ENCODE results near the gene NCAPG. TPM values are rescaled to one million over a fixed set of nuclear protein-coding genes. Genes with fewer than 3 reads are reported as not detected.

The NCAPG gene
- total and polyA plus RNA-seq, 2 of the 4 experiments (the other 2 are of a cell fraction), result 10.9 to 26.7 TPM

DNA sequence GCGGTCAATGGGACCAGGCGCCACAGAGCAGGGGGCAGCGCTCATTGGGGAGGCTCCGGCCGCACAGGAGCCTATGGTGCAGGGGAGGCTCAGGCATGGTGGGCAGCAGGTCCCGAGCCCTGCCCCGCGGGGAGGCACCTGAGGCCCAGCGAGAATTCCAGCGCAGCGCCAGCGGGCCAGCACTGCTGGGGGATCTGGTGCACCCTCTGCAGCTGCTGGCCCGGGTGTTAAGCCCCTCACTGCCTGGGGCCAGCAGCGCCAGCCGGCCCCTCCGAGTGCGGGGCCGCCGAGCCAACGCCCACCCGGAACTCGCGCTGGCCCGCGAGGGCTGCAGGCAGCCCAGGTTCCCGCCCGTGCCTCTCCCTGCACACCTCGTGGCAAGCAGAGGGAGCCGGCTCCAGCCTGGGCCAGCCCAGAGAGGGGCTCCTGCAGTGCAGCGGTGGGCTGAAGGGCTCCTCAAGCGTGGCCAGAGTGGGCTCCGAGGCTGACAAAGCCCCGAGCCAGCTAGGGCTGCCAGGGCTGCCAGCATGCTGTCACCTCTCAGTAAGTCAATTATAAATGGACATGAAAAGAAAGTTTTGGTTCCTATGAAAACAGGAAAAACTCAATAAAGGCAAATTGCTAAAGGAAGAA, 43.8 kb upstream of the NCAPG start:
- no peak overlapping the region for H3K4me3 ChIP-seq (ENCODE audit: insufficient read depth, low read depth, low read length)
- H3K79me1 ChIP-seq (ENCODE audit: low read depth in 1 of 2, low read length in 2 of 2), result no peaks in the 10 kb centered on the region
- H2BK5ac ChIP-seq (ENCODE audit: low read depth, low read length, poor library complexity, severe bottlenecking), result no peak overlapping the region
- H2AFZ ChIP-seq (replicated peaks; ENCODE audit: low read length, poor library complexity), result no peak overlapping the region
- H3K36me3 ChIP-seq (ENCODE audit: control insufficient read depth, insufficient read depth, low read length), result no peaks in the 10 kb centered on the region
- H3K27me3 ChIP-seq (ENCODE audit: control insufficient read depth, insufficient read depth, low read length), result no peaks in the 10 kb centered on the region
- ChIA-PET CTCF (no interaction called here), POLR2A (ENCODE audit: unreplicated experiment) (no interaction called here)
- H3K56ac ChIP-seq (ENCODE audit: extremely low read depth, insufficient read depth, low read length), result no peak overlapping the region
- H3K9me3 ChIP-seq (ENCODE audit: control insufficient read depth, insufficient read depth, low read length), result no peaks in the 10 kb centered on the region
- H2BK120ac ChIP-seq (ENCODE audit: low read depth, low read length), result no peak overlapping the region
- TF ChIP-seq, protein P1, sequence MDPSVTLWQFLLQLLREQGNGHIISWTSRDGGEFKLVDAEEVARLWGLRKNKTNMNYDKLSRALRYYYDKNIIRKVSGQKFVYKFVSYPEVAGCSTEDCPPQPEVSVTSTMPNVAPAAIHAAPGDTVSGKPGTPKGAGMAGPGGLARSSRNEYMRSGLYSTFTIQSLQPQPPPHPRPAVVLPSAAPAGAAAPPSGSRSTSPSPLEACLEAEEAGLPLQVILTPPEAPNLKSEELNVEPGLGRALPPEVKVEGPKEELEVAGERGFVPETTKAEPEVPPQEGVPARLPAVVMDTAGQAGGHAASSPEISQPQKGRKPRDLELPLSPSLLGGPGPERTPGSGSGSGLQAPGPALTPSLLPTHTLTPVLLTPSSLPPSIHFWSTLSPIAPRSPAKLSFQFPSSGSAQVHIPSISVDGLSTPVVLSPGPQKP (IDR thresholded peaks at IDR 0.05; ENCODE audit: borderline replicate concordance, low read depth, low read length), result no peak
- TF ChIP-seq FOS (IDR thresholded peaks at IDR 0.05; ENCODE audit: low read depth, low read length), result no peak
- TF ChIP-seq RCOR1 (IDR thresholded peaks at IDR 0.05; ENCODE audit: insufficient replicate concordance, low read length), result no peak
- no peak for TF ChIP-seq RFX5 (IDR thresholded peaks at IDR 0.05; ENCODE audit: low read depth, low read length)
- TF ChIP-seq BHLHE40 (IDR thresholded peaks at IDR 0.05; ENCODE audit: low read depth, low read length), result no peak
- TF ChIP-seq, protein P2, sequence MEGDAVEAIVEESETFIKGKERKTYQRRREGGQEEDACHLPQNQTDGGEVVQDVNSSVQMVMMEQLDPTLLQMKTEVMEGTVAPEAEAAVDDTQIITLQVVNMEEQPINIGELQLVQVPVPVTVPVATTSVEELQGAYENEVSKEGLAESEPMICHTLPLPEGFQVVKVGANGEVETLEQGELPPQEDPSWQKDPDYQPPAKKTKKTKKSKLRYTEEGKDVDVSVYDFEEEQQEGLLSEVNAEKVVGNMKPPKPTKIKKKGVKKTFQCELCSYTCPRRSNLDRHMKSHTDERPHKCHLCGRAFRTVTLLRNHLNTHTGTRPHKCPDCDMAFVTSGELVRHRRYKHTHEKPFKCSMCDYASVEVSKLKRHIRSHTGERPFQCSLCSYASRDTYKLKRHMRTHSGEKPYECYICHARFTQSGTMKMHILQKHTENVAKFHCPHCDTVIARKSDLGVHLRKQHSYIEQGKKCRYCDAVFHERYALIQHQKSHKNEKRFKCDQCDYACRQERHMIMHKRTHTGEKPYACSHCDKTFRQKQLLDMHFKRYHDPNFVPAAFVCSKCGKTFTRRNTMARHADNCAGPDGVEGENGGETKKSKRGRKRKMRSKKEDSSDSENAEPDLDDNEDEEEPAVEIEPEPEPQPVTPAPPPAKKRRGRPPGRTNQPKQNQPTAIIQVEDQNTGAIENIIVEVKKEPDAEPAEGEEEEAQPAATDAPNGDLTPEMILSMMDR (conservative IDR thresholded peaks at IDR 0.05; ENCODE audit: low read depth, low read length), result no peak
- no peak for TF ChIP-seq SMC3 (IDR thresholded peaks at IDR 0.05; ENCODE audit: low read depth, low read length)
- no peak for TF ChIP-seq CHD1 (IDR thresholded peaks at IDR 0.05; ENCODE audit: low read depth, low read length)
- no peak for TF ChIP-seq RAD21 (IDR thresholded peaks at IDR 0.05; ENCODE audit: low read length)
- no peak for TF ChIP-seq NFE2L2 (IDR thresholded peaks at IDR 0.05; ENCODE audit: low read depth, low read length)
- no peak for TF ChIP-seq MXI1 (IDR thresholded peaks at IDR 0.05; ENCODE audit: borderline replicate concordance, low read depth, low read length)
- TF ChIP-seq MAFK (IDR thresholded peaks at IDR 0.05; ENCODE audit: low read depth, low read length), result no peak
- no peak for TF ChIP-seq MAZ (IDR thresholded peaks at IDR 0.05; ENCODE audit: borderline replicate concordance, low read depth, low read length)
- TF ChIP-seq, protein P3, sequence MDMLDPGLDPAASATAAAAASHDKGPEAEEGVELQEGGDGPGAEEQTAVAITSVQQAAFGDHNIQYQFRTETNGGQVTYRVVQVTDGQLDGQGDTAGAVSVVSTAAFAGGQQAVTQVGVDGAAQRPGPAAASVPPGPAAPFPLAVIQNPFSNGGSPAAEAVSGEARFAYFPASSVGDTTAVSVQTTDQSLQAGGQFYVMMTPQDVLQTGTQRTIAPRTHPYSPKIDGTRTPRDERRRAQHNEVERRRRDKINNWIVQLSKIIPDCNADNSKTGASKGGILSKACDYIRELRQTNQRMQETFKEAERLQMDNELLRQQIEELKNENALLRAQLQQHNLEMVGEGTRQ (IDR thresholded peaks at IDR 0.05; ENCODE audit: low read depth, low read length), result no peak
- no peak for TF ChIP-seq CEBPB (IDR thresholded peaks at IDR 0.05; ENCODE audit: low read depth, low read length)
- no peak for TF ChIP-seq POLR2A (IDR thresholded peaks at IDR 0.05; ENCODE audit: low read depth, low read length)
- H3K4me2 ChIP-seq (ENCODE audit: low read depth, low read length), result no peak overlapping the region
- no peak overlapping the region for H3K23ac ChIP-seq (ENCODE audit: low read depth, low read length)
- no peak overlapping the region for H2BK20ac ChIP-seq (ENCODE audit: low read depth, low read length)
- H3K27ac ChIP-seq (ENCODE audit: insufficient read depth, low read length), result no peak overlapping the region
- ATAC-seq (ENCODE audit: low read depth) (no peak), DNase-seq (no peak)
- H4K5ac ChIP-seq (ENCODE audit: low read depth, low read length), result no peak overlapping the region
- H3K4me1 ChIP-seq (ENCODE audit: control insufficient read depth, insufficient read depth, low read length), result no peaks in the 10 kb centered on the region
- no peak overlapping the region for H3K18ac ChIP-seq (ENCODE audit: low read depth, low read length)
- no peak overlapping the region for H3K14ac ChIP-seq (replicated peaks; ENCODE audit: low read depth, low read length)
- H3K4ac ChIP-seq (ENCODE audit: low read depth, low read length), result no peak overlapping the region
- H2AK9ac ChIP-seq (replicated peaks; ENCODE audit: low read depth, low read length, poor library complexity), result no peak overlapping the region
- no peak overlapping the region for H4K91ac ChIP-seq (ENCODE audit: insufficient read depth, low read depth, low read length)
- in situ Hi-C loops (cut with MboI; ENCODE audit: low sequenced_read_pairs) (no loop called here), dilution Hi-C loops (cut with HindIII; ENCODE audit: low sequenced_read_pairs, unreplicated experiment) (no loop called here), intact Hi-C loops (cut with micrococcal nuclease) (no loop called here)
- BruUV-seq (replicated peaks), result no TSS peak
- WGBS, 2 experiments (ENCODE audit: extremely low coverage in 2 of 2, insufficient read length in 1 of 2), result 94% methylated on average over 18 of the region's 33 CpGs; no CpG with 5 or more reads in 1 of the 2 experiments
- no peaks in the 10 kb centered on the region for H3K9me1 ChIP-seq (ENCODE audit: insufficient read depth, low read length)
- no peak overlapping the region for H2AK5ac ChIP-seq (ENCODE audit: low read depth, low read length)
- no peak overlapping the region for H3K9ac ChIP-seq (ENCODE audit: low read depth, low read length)
- no peak overlapping the region for H2BK15ac ChIP-seq (ENCODE audit: low read depth, low read length)
- no peak overlapping the region for H4K8ac ChIP-seq (ENCODE audit: low read depth in 2 of 2, low read length in 2 of 2)
- H4K20me1 ChIP-seq (ENCODE audit: insufficient read depth, low read length), result no peaks in the 10 kb centered on the region
